ENCODE measurements around the gene EXOC5.
"Not testable (repeated sequence)": the region's sequence is repeated elsewhere in the genome, so short reads cannot be mapped to it uniquely, and the experiment has no call there.

Gene EXOC5

GRCh38 chr14:57275023-57275664 lies 6.4 kb upstream of the EXOC5 start:
- TF ChIP-seq CTCF (conservative IDR thresholded peaks at IDR 0.05; ENCODE audit: low read length) = no peak
- no peak overlapping the region for H3K4me3 ChIP-seq (ENCODE audit: low read length)
- no peak for DNase-seq (ENCODE audit: low read depth)

GRCh38 chr14:57274551-57274950 lies 5.8 kb upstream of the EXOC5 start:
- DNase-seq (ENCODE audit: low read depth) = no peak
- no peak overlapping the region for H3K4me3 ChIP-seq (ENCODE audit: low read length)
- TF ChIP-seq CTCF (conservative IDR thresholded peaks at IDR 0.05; ENCODE audit: low read length) = no peak

- H3K4me3 ChIP-seq (ENCODE audit: low read length) = no peak overlapping the region
- no peak for DNase-seq (ENCODE audit: low read depth)
- no peak for TF ChIP-seq CTCF (conservative IDR thresholded peaks at IDR 0.05; ENCODE audit: low read length)
Measured at GRCh38 chr14:57273236-57273635, 4.5 kb upstream of the EXOC5 start.

GRCh38 chr14:57266065-57266464 lies 2.6 kb downstream of the EXOC5 start:
- no peak for TF ChIP-seq CTCF (conservative IDR thresholded peaks at IDR 0.05; ENCODE audit: low read length)
- no peak overlapping the region for H3K4me3 ChIP-seq (ENCODE audit: low read length)

GRCh38 chr14:57262117-57262516 lies 6.6 kb downstream of the EXOC5 start:
- no peak overlapping the region for H3K4me3 ChIP-seq (ENCODE audit: low read length)
- no peak for DNase-seq (ENCODE audit: low read depth)
- TF ChIP-seq CTCF (conservative IDR thresholded peaks at IDR 0.05; ENCODE audit: low read length) = no peak

More at GRCh38 chr14:57266065-57266464, 2.6 kb downstream of the EXOC5 start:
- peak; percentile 17 for DNase-seq (ENCODE audit: low read depth)

- TF ChIP-seq CTCF (conservative IDR thresholded peaks at IDR 0.05; ENCODE audit: low read length) = no peak
- no peak overlapping the region for H3K4me3 ChIP-seq (ENCODE audit: low read length)
- no peak for DNase-seq (ENCODE audit: low read depth)
Measured at GRCh38 chr14:57261604-57262003, 7.1 kb downstream of the EXOC5 start.

GRCh38 chr14:57259672-57260071 lies 9.0 kb downstream of the EXOC5 start:
- no peak overlapping the region for H3K4me3 ChIP-seq (ENCODE audit: low read length)
- no peak for TF ChIP-seq CTCF (conservative IDR thresholded peaks at IDR 0.05; ENCODE audit: low read length)
- no peak for DNase-seq (ENCODE audit: low read depth)

- H3K4me3 ChIP-seq (ENCODE audit: low read length); DNase-seq (ENCODE audit: low read depth): not testable (repeated sequence)
Measured at GRCh38 chr14:57258221-57258620, 10.5 kb downstream of the EXOC5 start.

Measured in AG10803 (cell line).